Measurements from ENCODE around the gene STMN3.

DNA sequence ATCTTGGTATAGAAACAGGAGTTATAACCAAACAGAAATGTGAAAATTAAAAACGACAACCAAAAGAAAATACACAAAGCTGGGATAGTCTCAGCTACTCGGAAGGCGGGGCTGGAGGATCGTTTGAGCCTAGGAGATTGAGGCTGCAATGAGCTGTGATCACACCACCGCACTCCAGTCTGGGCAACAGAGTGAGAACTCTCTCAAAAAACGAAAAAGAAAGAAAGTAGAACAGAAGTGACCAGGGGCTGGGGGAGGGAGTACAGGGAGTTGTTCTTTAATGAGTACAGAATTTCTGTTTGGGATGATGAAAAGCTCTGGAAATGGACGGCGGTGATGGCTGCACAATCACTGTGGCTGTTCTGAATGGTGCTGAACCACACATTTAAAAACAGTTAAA lies 32.2 kb downstream of the STMN3 start:
- TF ChIP-seq POLR2AphosphoS5 (IDR thresholded peaks at IDR 0.05; ENCODE audit: borderline replicate concordance, low read depth, low read length) (no peak), EZH2 (IDR thresholded peaks at IDR 0.05) (no peak), FOXP2 (optimal IDR thresholded peaks at IDR 0.05; ENCODE audit: control extremely low read depth, extremely low read length, insufficient read depth) (no peak)

Measured in SK-N-MC (cell line).